Thoracic aorta (tissue), 2 donors: ENCODE results near the gene NCOA4. TPM values are rescaled to one million over a fixed set of nuclear protein-coding genes. Genes with fewer than 3 reads are reported as not detected.

Source experiments
- ATAC-seq: fragments of 150-250 bp; one replicate; pipeline ENCODE4 v1.8.0; 2017; ENCODE audit warnings: low read depth; ENCODE audit not compliant: insufficient number of reproducible peaks, low FRiP score
- DNase-seq: peaks from one replicate; pipeline ENCODE4 v3.0.0-alpha.2; 2020; ENCODE audit warnings: low spot score
- H3K27ac ChIP-seq, 2 donors: fragments of 200-600 bp; sonication (generic); 1 replicate in 1 of 2; 2 replicates in 1 of 2; pipeline ENCODE4 v1.5.1; 2016; ENCODE audit warnings: mild to moderate bottlenecking in 2 of 2, moderate library complexity in 2 of 2
- H3K27me3 ChIP-seq: fragments of 200-600 bp; sonication (generic); replicated peaks from 2 replicates; pipeline ENCODE4 v1.6.0; 2016; ENCODE audit warnings: mild to moderate bottlenecking; ENCODE audit not compliant: insufficient read depth
- H3K36me3 ChIP-seq: fragments of 200-600 bp; sonication (generic); one replicate; pipeline ENCODE4 v1.5.1; 2016
- H3K4me1 ChIP-seq, 2 donors: fragments of 200-600 bp; sonication (generic); 1 replicate in 1 of 2; 2 replicates in 1 of 2; pipeline versions ENCODE4 v1.5.1 to v1.6.0; 2016; ENCODE audit warnings: low read depth in 2 of 2, mild to moderate bottlenecking in 1 of 2; ENCODE audit not compliant: control insufficient read depth in 1 of 2
- H3K4me3 ChIP-seq: fragments of 200-600 bp; sonication (generic); 2 replicates; pipeline ENCODE4 v1.5.1; 2016; ENCODE audit warnings: mild to moderate bottlenecking
- H3K9me3 ChIP-seq: fragments of 200-600 bp; sonication (generic); 2 replicates; pipeline ENCODE4 v1.5.1; 2016
- CTCF ChIP-seq: fragments of 200-600 bp; sonication (generic); IDR thresholded peaks from one replicate; pipeline ENCODE4 v1.5.1; 2019; ENCODE audit warnings: antibody characterized with exemption
- total RNA-seq, 2 donors: library from RNA; depleted of rRNA; stranded (reverse); fragments of >200 nt; gene quantifications; one replicate each; pipeline versions ENCODE4 v1.1.0 to v1.2.3, GENCODE V29; 2016

NCOA4 gene
- total RNA-seq, 2 donors from 2014 or later, result 101 to 111 TPM

- H3K27me3 ChIP-seq, result no peaks in the 10 kb centered on the region
- TF ChIP-seq CTCF, result no peak
- DNase-seq (no peak), ATAC-seq (no peak)
- H3K4me1 ChIP-seq, result peaks cover 24 to 47% of the 10 kb centered on the region in 2 donors
- H3K27ac ChIP-seq, result peak overlapping the region; percentile 82 to 93
- peak overlapping the region; percentile 97 for H3K4me3 ChIP-seq
- H3K36me3 ChIP-seq, result no peaks in the 10 kb centered on the region
- no peaks in the 10 kb centered on the region for H3K9me3 ChIP-seq
Measured at GRCh38 chr10:46029461-46030030, 877 bp downstream of the NCOA4 start.

GRCh38 chr10:46028584-46029460, 1.6 kb downstream of the NCOA4 start:
- H3K36me3 ChIP-seq, result no peaks in the 10 kb centered on the region
- DNase-seq, result no peak
- H3K4me1 ChIP-seq, result peaks cover 27 to 54% of the 10 kb centered on the region in 2 donors
- peak; percentile 44 for TF ChIP-seq CTCF
- peak overlapping the region; percentile 97 for H3K4me3 ChIP-seq
- no peaks in the 10 kb centered on the region for H3K27me3 ChIP-seq
- ATAC-seq, result no peak
- H3K9me3 ChIP-seq, result no peaks in the 10 kb centered on the region
- no peak overlapping the region for H3K27ac ChIP-seq

- no peak overlapping the region for H3K4me3 ChIP-seq
- no peaks in the 10 kb centered on the region for H3K9me3 ChIP-seq
- TF ChIP-seq CTCF, result no peak
- ATAC-seq (no peak), DNase-seq (no peak)
- no peak overlapping the region for H3K27ac ChIP-seq
- H3K4me1 ChIP-seq, result peaks cover 34 to 71% of the 10 kb centered on the region in 2 donors
- no peaks in the 10 kb centered on the region for H3K36me3 ChIP-seq
- no peaks in the 10 kb centered on the region for H3K27me3 ChIP-seq
Measured at GRCh38 chr10:46026106-46026505, 4.3 kb downstream of the NCOA4 start.

- H3K36me3 ChIP-seq, result no peaks in the 10 kb centered on the region
- H3K27ac ChIP-seq, result no peak overlapping the region
- peaks cover 38 to 72% of the 10 kb centered on the region in 2 donors for H3K4me1 ChIP-seq
- TF ChIP-seq CTCF, result no peak
- H3K4me3 ChIP-seq, result no peak overlapping the region
- H3K9me3 ChIP-seq, result no peaks in the 10 kb centered on the region
- no peak for ATAC-seq
- no peaks in the 10 kb centered on the region for H3K27me3 ChIP-seq
- DNase-seq, result no peak
Measured at GRCh38 chr10:46025406-46025805, 5.0 kb downstream of the NCOA4 start.

GRCh38 chr10:46024948-46025347, 5.5 kb downstream of the NCOA4 start:
- ATAC-seq, result no peak
- no peaks in the 10 kb centered on the region for H3K27me3 ChIP-seq
- TF ChIP-seq CTCF, result no peak
- H3K36me3 ChIP-seq, result no peaks in the 10 kb centered on the region
- H3K4me1 ChIP-seq, result peaks cover 38 to 76% of the 10 kb centered on the region in 2 donors
- H3K4me3 ChIP-seq, result no peak overlapping the region
- no peak for DNase-seq
- no peaks in the 10 kb centered on the region for H3K9me3 ChIP-seq
- H3K27ac ChIP-seq, result no peak overlapping the region
